ENCODE results near the gene RAI1. TPM values are rescaled to one million over a fixed set of nuclear protein-coding genes. Genes with fewer than 3 reads are reported as not detected.

RAI1 gene
- total and polyA plus RNA-seq, 10 of the 15 experiments (the other 5 are each of a cell fraction or from before 2014, with no cell fraction given), result 0.66 to 37.7 (median 6.0) TPM

DNA sequence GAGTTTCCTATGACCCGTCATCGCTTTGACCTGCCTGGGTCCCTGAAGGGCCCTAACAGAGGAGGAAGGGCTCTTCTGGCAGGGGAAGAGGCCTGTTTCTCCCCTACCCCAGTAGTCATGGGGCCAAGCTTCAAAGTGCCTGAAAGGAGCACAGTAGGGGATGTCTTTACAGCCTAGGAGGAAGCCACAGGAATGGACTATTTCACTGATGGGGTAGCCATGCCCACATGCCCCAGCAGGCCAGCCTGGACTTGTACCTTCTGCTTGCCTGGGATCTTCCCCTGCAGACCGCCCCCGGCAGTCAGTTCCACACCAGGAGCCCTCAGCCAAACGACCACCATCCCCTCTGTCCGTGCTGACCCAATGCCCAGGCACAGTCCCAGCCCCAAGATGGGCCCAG lies 47.9 kb upstream of the RAI1 start:
- Histone ChIP-seq H3K36me3 (ENCODE audit: control insufficient read depth in 2 of 2, insufficient read depth in 2 of 2, low read length in 1 of 2) (no peaks in the 10 kb centered on the region), H3K27ac (ENCODE audit: control insufficient read depth, insufficient read depth) (no peak overlapping the region), H2AFZ (ENCODE audit: control insufficient read depth, low read depth, low read length) (no peak overlapping the region), H3K4me3 (no peak overlapping the region), H3K79me2 (ENCODE audit: control insufficient read depth, insufficient read depth, low read length) (no peaks in the 10 kb centered on the region), H4K20me1 (ENCODE audit: control insufficient read depth, insufficient read depth) (no peaks in the 10 kb centered on the region), H3K4me1 (ENCODE audit: control insufficient read depth, insufficient read depth, low read length) (no peaks in the 10 kb centered on the region; the same call in 1 of the 2 replicates), H3K4me2 (ENCODE audit: control insufficient read depth, insufficient read depth) (no peak overlapping the region), H3K27me3 (replicated peaks in 1 of 2; ENCODE audit: control insufficient read depth in 2 of 2, insufficient read depth in 2 of 2, low read length in 1 of 2) (no peaks in the 10 kb centered on the region), H3K9me3 (replicated peaks; ENCODE audit: control insufficient read depth, insufficient read depth, low read length) (no peaks in the 10 kb centered on the region; the same call in 2 of the 3 replicates), H3K9ac (ENCODE audit: control insufficient read depth, insufficient read depth, low read length) (no peak overlapping the region)
- FAIRE-seq (no peak), DNase-seq (ENCODE audit: low read depth, low spot score) (no peak), ATAC-seq (no peak)
- intact Hi-C loops (cut with micrococcal nuclease; ENCODE audit: unreplicated experiment) (no loop called here), in situ Hi-C loops (cut with MboI) (no loop called here)
- WGBS (ENCODE audit: insufficient coverage, insufficient replicate concordance, low lambda C conversion rate, missing lambda C conversion rate), result 74% methylated on average over 6 of the region's 6 CpGs
- TF ChIP-seq RCOR1 (conservative IDR thresholded peaks at IDR 0.05; ENCODE audit: low read depth, low read length) (no peak), PML (IDR thresholded peaks at IDR 0.05; ENCODE audit: low read length) (no peak), POU2F2 (IDR thresholded peaks at IDR 0.05; ENCODE audit: borderline replicate concordance, low read depth, low read length) (no peak), SRF (IDR thresholded peaks at IDR 0.05; ENCODE audit: low read depth in 2 of 2, low read length in 2 of 2) (no peak), TBL1XR1 (IDR thresholded peaks at IDR 0.05; ENCODE audit: low read depth, low read length) (no peak), ETV6 (conservative IDR thresholded peaks at IDR 0.05 in 1 of 2, IDR thresholded peaks at IDR 0.05 in 1 of 2; ENCODE audit: borderline replicate concordance in 1 of 2, low read depth in 1 of 2) (no peak), STAT1 (conservative IDR thresholded peaks at IDR 0.05) (no peak), ZBTB11 (CRISPR knock-in tag; IDR thresholded peaks at IDR 0.05) (no peak), SPI1 (IDR thresholded peaks at IDR 0.05; ENCODE audit: borderline replicate concordance, insufficient read depth, low read depth, low read length) (no peak), EZH2 (IDR thresholded peaks at IDR 0.05; ENCODE audit: borderline replicate concordance, control insufficient read depth, low read depth, low read length) (no peak)
- TF ChIP-seq, protein P1, sequence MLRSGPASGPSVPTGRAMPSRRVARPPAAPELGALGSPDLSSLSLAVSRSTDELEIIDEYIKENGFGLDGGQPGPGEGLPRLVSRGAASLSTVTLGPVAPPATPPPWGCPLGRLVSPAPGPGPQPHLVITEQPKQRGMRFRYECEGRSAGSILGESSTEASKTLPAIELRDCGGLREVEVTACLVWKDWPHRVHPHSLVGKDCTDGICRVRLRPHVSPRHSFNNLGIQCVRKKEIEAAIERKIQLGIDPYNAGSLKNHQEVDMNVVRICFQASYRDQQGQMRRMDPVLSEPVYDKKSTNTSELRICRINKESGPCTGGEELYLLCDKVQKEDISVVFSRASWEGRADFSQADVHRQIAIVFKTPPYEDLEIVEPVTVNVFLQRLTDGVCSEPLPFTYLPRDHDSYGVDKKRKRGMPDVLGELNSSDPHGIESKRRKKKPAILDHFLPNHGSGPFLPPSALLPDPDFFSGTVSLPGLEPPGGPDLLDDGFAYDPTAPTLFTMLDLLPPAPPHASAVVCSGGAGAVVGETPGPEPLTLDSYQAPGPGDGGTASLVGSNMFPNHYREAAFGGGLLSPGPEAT (IDR thresholded peaks at IDR 0.05; ENCODE audit: low read depth), result no peak
- TF ChIP-seq, protein P2, sequence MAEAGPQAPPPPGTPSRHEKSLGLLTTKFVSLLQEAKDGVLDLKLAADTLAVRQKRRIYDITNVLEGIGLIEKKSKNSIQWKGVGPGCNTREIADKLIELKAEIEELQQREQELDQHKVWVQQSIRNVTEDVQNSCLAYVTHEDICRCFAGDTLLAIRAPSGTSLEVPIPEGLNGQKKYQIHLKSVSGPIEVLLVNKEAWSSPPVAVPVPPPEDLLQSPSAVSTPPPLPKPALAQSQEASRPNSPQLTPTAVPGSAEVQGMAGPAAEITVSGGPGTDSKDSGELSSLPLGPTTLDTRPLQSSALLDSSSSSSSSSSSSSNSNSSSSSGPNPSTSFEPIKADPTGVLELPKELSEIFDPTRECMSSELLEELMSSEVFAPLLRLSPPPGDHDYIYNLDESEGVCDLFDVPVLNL (IDR thresholded peaks at IDR 0.05; ENCODE audit: low read depth, low read length), result no peak
- ChIA-PET RAD21 (ENCODE audit: unreplicated experiment) (no interaction called here), CTCF (interaction anchor here (0.8 to 3.5 kb wide), 3 partner anchors 9 to 20 kb away, joined by 3 to 10 read pairs (median 3); no protein-coding TSS in a partner anchor), SMC1A (ENCODE audit: uncharacterized antibody, unreplicated experiment) (no interaction called here), POLR2A (no interaction called here)
- no TSS peak for BruUV-seq (replicated peaks)
